Omental fat pad (tissue), 4 donors: ENCODE results near the gene ODF4. TPM values are rescaled to one million over a fixed set of nuclear protein-coding genes. Genes with fewer than 3 reads are reported as not detected.
"Not testable (repeated sequence)": the region's sequence is repeated elsewhere in the genome, so short reads cannot be mapped to it uniquely, and the experiment has no call there.

Experiments used
- ATAC-seq: fragments of 150-250 bp; one replicate; pipeline ENCODE4 v1.9.1; 2016; ENCODE audit warnings: mild to moderate bottlenecking, moderate library complexity; ENCODE audit not compliant: low FRiP score
- DNase-seq: peaks from one replicate; pipeline ENCODE4 v3.0.0-alpha.2; 2019; ENCODE audit warnings: low spot score
- CTCF ChIP-seq, 3 donors: fragments of 450-650 bp; IDR thresholded peaks; one replicate each; pipeline ENCODE4 v1.5.1; 2016 to 2017; ENCODE audit warnings: antibody characterized with exemption in 3 of 3, mild to moderate bottlenecking in 3 of 3, moderate library complexity in 2 of 3
- total RNA-seq, 4 donors: library from RNA; depleted of rRNA; stranded (reverse); fragments of >200 nt; gene quantifications; one replicate each; pipeline ENCODE4 v1.1.0, GENCODE V29; 2016

Gene ODF4
- total RNA-seq, 4 donors from 2014 or later = not detected

- DNase-seq (no peak), ATAC-seq (peak; percentile 88)
Observed at GRCh38 chr17:8366231-8366630, 26.6 kb downstream of the ODF4 start.

GRCh38 chr17:8368193-8368592, 28.6 kb downstream of the ODF4 start:
- DNase-seq (no peak), ATAC-seq (no peak)
- TF ChIP-seq CTCF (IDR thresholded peaks at IDR 0.05) = no peak

More at GRCh38 chr17:8366231-8366630, 26.6 kb downstream of the ODF4 start:
- no peak for TF ChIP-seq CTCF (IDR thresholded peaks at IDR 0.05)

- no peak for DNase-seq
- TF ChIP-seq CTCF (IDR thresholded peaks at IDR 0.05) = no peak
- no peak for ATAC-seq
Observed at GRCh38 chr17:8369944-8370343, 30.3 kb downstream of the ODF4 start.

GRCh38 chr17:8371786-8372185, 32.1 kb downstream of the ODF4 start:
- no peak for DNase-seq
- ATAC-seq = no peak
- TF ChIP-seq CTCF (IDR thresholded peaks at IDR 0.05) = no peak

GRCh38 chr17:8372422-8372821, 32.8 kb downstream of the ODF4 start:
- no peak for DNase-seq
- no peak for TF ChIP-seq CTCF (IDR thresholded peaks at IDR 0.05)
- no peak for ATAC-seq

GRCh38 chr17:8373856-8374255, 34.2 kb downstream of the ODF4 start:
- not testable (repeated sequence) for ATAC-seq, DNase-seq

GRCh38 chr17:8375738-8376259, 36.2 kb downstream of the ODF4 start:
- no peak for TF ChIP-seq CTCF (IDR thresholded peaks at IDR 0.05)
- ATAC-seq (peak; percentile 15), DNase-seq (no peak)
